Endothelial cell of umbilical vein (primary cell): ENCODE results near the gene ZNF669.

Experiments
- EZH2 ChIP-seq: IDR thresholded peaks from 2 replicates; pipeline ENCODE4 v1.6.1; 2012; ENCODE audit warnings: borderline replicate concordance, low read depth, mild to moderate bottlenecking, moderate library complexity, low read length, inconsistent platforms; ENCODE audit not compliant: severe bottlenecking
- GATA2 ChIP-seq: IDR thresholded peaks from 2 replicates; pipeline ENCODE4 v1.7.0; 2011; ENCODE audit warnings: low read depth, mild to moderate bottlenecking, moderate library complexity, mixed read lengths, low read length; ENCODE audit not compliant: insufficient read length, insufficient read depth
- JUN ChIP-seq: IDR thresholded peaks from 2 replicates; pipeline ENCODE4 v1.6.1; 2011; ENCODE audit warnings: borderline replicate concordance, low read depth; ENCODE audit not compliant: insufficient read length, insufficient read depth
- MYC ChIP-seq: IDR thresholded peaks from one replicate; pipeline ENCODE4 v1.6.1; 2011; ENCODE audit warnings: mild to moderate bottlenecking, low read depth, low read length
- POLR2A ChIP-seq: IDR thresholded peaks from 2 replicates; pipeline ENCODE4 v1.6.1; 2012; ENCODE audit warnings: low read depth, mild to moderate bottlenecking, control low read depth, low read length
- POLR2AphosphoS5 ChIP-seq: IDR thresholded peaks from 2 replicates; pipeline ENCODE4 v1.6.1; 2012; ENCODE audit warnings: low read depth, mild to moderate bottlenecking, control low read depth, low read length, moderate library complexity; ENCODE audit not compliant: insufficient read depth
- TF ChIP-seq, protein P1 (sequence below), 2 donors: IDR thresholded peaks; 1 replicate in 1 of 2; 2 replicates in 1 of 2; pipeline ENCODE4 v1.5.1; 2011; ENCODE audit warnings: low read length in 2 of 2, mild to moderate bottlenecking in 2 of 2, moderate library complexity in 2 of 2, control low read depth in 1 of 2, inconsistent platforms in 1 of 2, low read depth in 1 of 2; ENCODE audit not compliant: insufficient read depth in 1 of 2; ENCODE audit errors: extremely low read depth in 1 of 2
- TF ChIP-seq, protein P2 (sequence below): IDR thresholded peaks from 2 replicates; pipeline ENCODE4 v1.6.1; 2011; ENCODE audit not compliant: insufficient read depth, insufficient read length

DNA sequence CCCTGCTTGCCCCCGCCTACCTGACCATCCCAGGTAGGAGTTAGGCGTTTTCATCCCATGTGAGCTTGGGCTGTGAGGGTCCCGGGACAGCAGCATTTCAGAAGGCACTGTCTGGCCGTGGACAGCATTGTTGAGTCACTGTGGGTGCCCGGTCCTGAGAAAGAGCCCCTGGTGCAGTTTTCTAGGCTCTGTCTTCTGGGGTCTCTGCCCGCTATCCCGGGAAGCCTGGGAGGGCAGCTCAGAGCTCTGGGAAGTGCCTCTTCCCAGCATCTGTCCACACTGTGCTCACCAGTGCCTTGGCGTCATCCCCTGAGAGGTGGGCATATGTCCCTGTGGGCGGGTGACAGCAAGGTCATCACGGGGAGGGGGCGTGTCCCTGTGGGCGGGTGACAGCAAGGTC lies 11.4 kb upstream of the ZNF669 start:
- TF ChIP-seq, protein P1, sequence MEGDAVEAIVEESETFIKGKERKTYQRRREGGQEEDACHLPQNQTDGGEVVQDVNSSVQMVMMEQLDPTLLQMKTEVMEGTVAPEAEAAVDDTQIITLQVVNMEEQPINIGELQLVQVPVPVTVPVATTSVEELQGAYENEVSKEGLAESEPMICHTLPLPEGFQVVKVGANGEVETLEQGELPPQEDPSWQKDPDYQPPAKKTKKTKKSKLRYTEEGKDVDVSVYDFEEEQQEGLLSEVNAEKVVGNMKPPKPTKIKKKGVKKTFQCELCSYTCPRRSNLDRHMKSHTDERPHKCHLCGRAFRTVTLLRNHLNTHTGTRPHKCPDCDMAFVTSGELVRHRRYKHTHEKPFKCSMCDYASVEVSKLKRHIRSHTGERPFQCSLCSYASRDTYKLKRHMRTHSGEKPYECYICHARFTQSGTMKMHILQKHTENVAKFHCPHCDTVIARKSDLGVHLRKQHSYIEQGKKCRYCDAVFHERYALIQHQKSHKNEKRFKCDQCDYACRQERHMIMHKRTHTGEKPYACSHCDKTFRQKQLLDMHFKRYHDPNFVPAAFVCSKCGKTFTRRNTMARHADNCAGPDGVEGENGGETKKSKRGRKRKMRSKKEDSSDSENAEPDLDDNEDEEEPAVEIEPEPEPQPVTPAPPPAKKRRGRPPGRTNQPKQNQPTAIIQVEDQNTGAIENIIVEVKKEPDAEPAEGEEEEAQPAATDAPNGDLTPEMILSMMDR (IDR thresholded peaks at IDR 0.05; ENCODE audit: extremely low read depth in 1 of 2, insufficient read depth in 1 of 2, low read depth in 1 of 2, low read length in 2 of 2), result no peak
- no peak for TF ChIP-seq POLR2A
- TF ChIP-seq MYC, result no peak
- TF ChIP-seq POLR2AphosphoS5, result no peak
- TF ChIP-seq, protein P2, sequence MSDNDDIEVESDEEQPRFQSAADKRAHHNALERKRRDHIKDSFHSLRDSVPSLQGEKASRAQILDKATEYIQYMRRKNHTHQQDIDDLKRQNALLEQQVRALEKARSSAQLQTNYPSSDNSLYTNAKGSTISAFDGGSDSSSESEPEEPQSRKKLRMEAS, result no peak
- TF ChIP-seq JUN, result no peak
- TF ChIP-seq GATA2, result no peak
- no peak for TF ChIP-seq EZH2
